GM19324 (cell line): ENCODE data around the gene RPA3.

Experiments
- ATAC-seq: cut with Tn5 transposase; IDR thresholded peaks from one replicate; pipeline ENCODE4 v1.9.1; 2021; ENCODE audit warnings: mild to moderate bottlenecking, moderate library complexity; ENCODE audit not compliant: unreplicated experiment, low FRiP score

Gene RPA3

DNA sequence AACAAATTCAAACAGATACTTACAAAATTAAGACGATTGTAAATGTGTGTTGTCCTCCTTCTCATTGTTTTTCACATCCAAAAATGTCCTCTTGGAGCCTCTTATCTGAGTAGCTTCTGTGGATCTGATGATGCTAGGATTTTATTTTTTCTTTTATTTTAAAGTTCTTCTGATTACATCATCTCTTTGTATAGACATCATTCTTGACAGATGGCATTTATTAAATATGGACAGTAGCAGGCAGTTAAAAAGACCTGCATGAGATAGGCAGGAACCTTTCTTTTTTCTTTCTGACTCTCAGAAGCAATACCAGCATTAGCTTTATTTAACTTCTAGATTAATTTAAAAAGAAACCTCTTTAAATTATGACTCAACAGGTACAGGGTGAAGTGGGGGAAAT, at the start of gene RPA3:
RPA3 (minus strand) TSS at position 116 of the 400 bp plus-strand sequence. CDS start 78,189 bp downstream, outside the sequence.
- ATAC-seq = no peak

DNA sequence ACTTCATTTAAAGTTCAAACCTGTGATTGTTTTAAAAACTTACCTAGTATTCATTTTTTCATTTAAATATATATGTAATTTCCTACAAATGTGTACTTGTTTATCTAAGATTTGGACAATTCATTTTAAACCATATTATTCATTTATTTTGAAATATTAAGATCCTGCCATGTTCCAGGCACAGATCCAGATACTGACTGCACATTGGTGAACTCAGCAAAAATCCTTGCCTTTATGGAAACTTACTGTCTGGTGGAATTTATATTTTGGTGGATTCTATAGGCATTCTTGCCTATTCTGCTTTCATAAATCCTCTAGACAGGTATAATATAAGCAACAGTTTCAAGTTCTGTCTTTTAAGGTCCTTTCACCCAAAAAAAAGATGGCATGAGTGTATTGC, 48.3 kb upstream of the RPA3 start:
- ATAC-seq = no peak

GRCh38 chr7:7765422-7765821, 47.0 kb upstream of the RPA3 start:
- ATAC-seq = no peak

DNA sequence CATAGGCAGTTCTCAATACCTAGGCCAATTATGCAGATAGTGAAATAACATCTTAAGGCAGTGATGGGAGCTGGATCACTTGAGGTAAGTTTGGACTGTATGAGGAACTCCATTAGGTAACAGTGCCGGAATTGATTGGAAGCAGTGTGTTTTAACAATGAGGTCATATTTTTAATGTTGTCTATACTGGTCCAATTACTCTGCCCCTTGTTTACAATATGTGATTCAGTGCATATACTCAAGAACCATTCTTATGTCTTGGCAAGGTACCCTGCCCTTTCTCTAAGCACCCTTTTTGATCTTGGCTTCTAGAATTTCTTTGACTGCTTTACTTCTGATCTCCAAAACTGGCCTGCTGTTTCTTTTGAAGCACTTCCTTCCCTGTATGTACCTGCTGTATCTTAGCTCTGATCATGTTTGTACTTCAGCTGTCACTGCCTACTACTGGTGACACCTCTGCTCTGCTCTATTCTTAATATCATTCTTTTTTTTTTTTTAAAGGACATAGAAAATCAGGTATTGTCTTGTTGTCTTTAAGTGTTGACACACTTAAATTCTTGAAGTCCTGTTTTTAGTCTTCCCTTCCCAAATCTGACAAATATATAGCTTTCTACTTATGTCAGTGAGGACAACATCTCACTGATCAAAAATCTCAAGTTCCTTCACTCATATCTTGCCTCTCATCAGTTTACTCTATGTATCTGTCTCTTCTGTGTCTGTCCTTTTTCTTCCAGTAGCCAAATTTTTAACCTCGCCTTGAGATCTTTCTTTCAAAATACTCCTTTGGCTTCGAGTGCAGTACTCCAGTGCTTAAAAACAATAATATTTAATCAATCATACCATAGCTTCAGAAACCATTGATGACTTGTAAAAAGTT, 46.4 kb upstream of the RPA3 start:
- no peak for ATAC-seq

GRCh38 chr7:7761974-7762779, 43.8 kb upstream of the RPA3 start:
- peak; percentile 50 for ATAC-seq

DNA sequence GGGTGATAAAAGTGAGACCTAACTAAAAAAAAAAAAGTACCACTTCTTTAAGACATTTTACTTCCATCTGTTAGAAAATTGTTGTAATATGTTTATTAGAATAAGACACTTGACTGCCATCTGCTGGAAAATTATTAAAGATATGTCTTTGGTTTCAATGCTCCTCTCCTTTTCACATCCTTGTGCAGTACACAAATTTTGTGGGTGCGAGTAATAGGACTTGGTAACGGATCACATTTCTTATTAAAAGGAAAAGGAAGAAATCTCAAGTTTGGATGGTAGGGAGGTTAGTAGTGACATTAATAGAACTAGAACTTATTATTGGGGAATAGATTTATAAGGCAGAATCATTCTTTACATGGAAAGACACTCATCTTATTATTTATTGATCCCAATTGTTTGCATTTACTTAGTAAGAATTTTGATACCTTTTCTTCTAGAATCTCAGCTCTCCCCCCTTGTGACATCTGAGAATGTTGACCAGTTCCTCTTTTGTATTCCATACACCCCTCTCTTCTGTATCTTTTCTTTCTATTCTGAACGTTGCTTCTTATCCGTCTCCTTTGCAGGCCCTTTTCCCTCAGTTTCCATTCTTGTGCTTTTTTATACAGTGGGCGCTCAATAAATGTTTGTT, 43.0 kb upstream of the RPA3 start:
- peak; percentile 22 for ATAC-seq

DNA sequence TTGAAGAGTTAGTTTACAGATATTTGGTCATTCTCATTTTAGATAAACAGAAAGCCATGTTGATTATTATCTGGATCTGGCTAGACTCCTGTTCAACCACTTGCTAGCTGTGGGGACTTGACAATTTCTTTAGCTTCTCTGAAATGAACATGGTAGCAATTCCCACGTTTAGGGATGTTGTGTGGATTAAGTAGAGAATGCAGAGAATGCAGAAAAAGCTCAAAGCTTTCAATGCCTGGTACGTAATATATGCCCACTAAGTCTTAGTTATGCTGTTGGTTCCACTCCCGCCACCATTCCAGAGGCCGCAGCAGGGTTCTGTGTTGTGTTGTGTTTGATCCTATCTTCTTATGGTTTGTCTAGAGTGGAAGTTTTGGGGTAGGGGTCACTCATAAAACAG, 39.2 kb upstream of the RPA3 start:
- no peak for ATAC-seq

DNA sequence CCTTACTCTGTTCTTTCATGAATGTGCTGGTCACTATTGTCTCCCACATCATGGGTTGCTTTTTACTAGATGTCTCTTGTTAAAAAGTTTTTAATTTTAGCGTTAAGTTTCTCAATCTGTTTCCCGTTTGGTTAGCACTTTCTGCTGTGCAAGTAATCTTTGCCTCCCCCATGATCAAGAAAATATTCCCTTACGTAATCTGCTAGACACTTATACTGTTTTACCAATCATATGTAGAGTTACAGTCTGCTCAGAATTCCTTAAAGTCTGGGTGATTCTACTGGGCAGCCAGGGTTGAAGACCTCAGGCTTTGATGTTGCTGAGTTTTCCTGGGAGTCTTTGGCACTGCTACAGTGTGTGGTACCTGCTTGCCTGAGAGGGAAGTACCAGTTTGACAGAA, 38.2 kb upstream of the RPA3 start:
- ATAC-seq = no peak

GRCh38 chr7:7751243-7752092, 33.1 kb upstream of the RPA3 start:
- ATAC-seq = no peak

DNA sequence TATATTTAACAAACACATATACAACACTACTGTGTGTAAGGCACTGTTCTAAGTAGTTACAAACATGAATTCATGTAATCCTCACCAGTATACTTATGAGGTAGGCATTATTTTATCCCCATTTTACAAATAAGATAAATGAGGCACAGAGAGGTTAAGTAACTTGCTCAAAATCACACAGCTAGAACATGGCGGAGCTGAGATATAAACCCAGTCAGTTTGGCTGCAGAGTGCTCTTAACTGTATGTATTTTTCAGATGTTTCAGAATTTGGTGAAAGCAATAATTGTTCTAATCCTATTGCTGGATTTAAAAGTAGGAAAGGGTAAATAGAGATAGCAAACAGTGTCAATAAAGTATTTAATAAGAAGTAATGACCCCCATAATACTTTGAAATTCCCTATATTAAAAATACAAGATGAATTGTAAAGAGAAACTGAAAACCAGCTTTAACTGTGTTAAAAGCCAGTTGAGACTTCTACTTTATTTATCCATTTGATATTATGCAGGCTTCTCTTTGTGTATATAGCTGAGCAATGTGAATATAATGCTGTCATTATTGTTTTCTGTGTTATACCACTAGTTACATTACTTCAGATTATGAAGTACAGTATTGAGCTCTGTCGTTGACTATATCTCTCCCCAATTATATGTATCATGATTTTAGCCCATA, 32.3 kb upstream of the RPA3 start:
- ATAC-seq = no peak

DNA sequence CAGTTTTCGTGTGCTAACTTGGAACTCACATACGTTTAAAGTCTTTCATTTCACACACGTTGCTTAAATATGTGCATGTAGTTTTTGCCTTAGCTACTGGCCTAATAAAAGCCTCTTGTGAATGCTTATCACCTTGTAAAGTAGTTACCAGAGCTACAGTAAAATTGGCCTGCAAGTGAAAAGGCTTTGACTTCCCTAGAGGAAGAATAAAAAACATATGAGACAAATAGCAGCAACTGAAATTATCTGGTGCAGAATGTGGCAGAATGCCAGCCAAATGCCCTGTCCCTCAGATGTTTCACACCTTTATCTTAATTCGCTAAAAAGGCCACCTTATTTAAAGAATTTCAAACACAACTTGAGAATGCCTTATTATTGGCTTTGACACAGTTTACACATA, 28.1 kb upstream of the RPA3 start:
- ATAC-seq = no peak

DNA sequence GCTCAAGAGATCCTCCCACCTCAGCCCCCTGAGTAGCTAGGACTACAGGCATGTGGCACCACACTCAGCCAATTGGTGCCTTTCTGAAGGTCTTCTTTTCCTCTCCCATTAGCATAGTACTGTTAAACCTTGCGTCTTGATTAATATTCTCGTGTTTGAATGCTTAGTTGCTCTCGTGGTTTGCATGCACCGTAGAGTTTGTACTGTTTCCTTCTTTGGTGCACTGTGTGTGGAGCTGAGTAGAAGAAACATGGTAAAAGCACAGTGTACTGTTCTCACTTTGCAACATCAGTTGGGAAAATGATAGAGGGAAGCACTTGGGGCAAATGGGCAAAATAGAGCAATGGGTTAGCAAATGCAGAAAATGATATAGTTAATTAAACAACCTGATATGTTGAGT, 27.6 kb upstream of the RPA3 start:
- no peak for ATAC-seq

DNA sequence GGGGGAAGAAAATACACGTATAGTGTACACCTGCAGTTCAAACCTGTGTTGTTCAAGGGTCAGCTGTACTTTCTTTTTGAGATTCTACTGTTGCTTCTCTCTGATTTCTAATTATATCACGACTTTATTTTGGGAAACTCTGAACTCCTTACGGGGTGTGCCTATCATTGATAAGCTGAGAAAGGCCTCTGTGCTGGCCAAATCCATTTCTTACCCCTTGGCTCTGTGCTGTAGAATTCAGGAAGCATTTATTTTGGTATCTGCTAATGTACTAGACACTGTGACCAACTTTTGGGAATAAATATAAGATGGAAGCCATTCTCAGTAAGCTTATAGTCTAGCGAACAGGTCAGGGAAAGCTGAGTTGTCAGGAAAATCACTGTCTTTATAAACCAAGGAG, 26.9 kb upstream of the RPA3 start:
- no peak for ATAC-seq

- no peak for ATAC-seq
These were observed 23.8 kb upstream of the RPA3 start for GRCh38 chr7:7742223-7742622.

DNA sequence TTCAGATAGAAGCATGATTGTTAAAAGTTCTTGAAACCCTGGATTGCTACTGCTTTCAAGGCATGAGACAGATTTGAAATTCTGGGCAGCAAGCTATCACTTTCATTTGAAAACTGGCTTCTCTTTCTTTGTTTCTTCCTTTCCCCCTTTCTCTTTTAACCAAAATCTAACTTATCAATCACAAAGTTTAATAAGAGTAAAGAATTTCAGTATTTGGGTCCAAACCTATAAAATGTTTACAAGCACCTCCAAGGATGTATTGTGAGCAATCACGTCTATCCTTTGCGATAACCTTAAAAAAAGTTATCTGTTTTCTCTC, 21.6 kb upstream of the RPA3 start:
- ATAC-seq = no peak

DNA sequence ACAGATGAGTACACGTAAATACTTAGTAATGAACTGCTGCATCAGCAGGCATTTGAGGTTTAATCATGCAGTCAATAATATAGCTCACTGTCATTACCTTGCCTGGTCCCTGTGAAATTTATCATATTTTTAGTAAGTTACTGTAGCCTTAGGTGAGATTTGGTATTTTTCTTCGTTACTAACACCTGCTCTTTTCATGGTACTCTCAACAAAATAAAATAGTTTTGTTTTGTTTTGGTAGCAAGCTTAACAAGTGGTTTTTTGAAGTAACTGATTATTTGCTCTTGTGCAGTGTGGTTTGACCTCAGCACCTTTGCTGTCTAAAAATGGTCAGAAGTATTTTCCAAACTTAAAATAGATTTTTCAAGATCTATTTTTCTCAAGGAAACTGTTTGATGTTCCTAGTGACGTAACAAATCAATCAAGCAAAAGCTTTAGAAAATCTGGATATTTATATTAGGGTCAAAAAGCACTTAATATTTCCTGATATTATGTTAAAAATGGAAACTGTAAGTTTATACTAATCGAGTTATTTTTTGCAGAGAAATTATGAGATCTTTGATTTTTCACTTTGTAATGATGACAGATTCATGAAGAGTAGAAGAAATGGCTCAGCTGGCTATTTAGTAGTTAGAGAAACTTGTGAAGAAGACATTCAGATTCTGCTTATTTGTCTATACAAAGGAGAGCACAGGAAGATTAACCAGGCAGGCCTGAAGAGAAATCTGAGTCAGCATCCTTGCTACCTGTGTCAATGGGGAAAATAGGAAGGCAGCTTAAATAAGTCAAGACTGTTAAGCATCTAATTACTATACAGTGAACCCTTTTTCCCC, 21.0 kb upstream of the RPA3 start:
- ATAC-seq = no peak

DNA sequence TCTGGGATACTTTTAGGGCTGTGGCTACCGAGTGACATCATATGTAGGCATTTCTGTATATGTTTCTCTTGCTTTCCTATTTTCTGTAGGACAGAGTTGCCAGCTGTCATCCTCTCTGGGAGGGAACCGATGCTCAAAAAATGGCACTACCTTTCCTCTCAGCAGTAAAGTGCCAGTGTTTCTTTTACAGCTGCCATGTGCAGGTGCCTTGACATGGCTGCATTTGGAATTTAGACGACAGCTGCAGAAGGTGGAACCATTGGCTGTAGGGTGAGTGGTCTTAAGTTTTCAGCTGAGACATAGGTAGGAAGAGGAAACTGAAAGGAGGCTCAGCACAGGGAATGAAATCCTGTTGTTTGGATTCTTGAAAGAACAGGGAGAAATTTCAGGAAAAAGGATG, 20.2 kb upstream of the RPA3 start:
- ATAC-seq = no peak

- ATAC-seq = no peak
These were observed 19.8 kb upstream of the RPA3 start for GRCh38 chr7:7738177-7738576.

GRCh38 chr7:7737674-7738073, 19.3 kb upstream of the RPA3 start:
- ATAC-seq = no peak
